NCI-H82 treated with DMSO at 0.1 percent for 48 hours (cell line): ENCODE data around the gene ABLIM2.

Experiments
- DNase-seq: peaks from one replicate; lab custom pipeline; 2025; ENCODE audit not compliant: unreplicated experiment; lab: John Stamatoyannopoulos, UW

The ABLIM2 gene

DNA sequence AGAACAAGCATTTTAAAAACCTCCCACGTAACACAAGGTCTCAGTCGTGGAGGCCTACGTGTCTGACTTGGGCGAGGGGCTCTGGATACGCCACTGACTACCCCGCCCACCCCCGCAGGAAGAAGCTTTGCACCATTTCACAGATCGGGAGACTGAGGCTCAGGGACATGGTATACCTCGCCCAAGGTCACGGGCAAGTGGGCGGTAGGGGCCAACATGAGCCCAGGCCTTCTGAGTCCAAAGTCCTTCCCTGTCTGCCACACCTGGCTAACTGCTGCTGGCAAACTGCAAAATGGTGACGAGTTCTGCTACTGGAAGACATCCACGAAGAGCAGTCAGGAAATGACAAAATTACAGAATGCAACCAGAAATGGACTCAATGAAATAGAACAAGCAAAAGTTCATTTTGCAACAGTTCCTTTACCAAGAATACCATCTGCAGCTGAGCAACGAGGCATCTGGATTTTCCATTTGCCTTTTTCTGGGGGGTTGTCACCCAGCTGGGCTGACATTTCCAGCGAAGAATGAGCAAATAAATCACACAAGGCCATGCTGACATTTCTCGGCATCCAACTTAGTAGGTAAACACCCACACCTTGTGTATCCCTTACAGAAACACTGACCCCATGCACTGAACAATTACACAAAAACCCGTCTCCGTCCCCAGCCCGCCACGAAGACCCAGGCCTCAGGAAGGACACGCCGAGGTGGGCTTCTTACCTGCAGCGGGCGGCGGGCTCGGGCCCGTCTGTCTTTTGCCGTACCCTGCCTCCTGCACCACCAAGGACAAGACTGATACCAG lies 148.7 kb downstream of the ABLIM2 start:
- DNase-seq, result no peak

DNA sequence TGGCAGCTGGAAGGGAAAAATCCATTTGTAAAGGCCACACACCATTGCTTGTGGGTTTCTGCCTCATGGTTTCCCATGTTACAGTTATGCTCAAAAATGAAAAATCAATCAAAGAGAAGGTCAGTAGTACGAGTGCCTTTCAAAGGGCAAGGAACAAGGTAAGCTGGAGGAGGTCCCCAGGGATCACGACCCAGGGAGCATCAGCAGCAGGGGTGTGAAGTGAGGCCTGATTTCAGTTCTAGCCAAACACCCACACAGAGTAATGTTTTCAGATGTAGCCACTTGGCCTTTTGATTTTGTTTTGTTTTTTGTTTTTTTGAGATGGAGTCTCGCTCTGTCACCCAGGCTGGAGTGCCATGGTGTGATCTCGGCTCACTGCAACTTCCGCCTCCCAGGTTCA lies 149.5 kb downstream of the ABLIM2 start:
- DNase-seq, result no peak

DNA sequence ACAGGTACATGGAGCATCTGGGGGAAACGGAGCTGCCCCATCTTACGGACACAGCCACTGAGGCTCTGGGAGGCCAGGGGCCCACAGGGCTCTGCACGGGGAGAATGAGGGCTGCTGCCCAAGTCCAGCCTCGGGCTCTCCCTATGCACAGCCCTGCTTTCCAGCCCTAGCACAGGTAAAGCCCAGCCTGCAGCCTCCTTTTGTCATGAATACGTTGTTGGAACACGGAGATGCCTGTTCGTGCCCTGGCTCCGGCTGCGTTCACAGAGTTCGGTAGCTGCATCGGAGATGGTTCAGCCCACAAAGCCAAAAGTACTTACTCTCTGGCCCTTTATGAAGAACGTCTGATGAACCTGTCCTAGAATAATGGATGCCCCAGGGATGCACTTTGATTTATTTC lies 150.2 kb downstream of the ABLIM2 start:
- DNase-seq, result no peak

DNA sequence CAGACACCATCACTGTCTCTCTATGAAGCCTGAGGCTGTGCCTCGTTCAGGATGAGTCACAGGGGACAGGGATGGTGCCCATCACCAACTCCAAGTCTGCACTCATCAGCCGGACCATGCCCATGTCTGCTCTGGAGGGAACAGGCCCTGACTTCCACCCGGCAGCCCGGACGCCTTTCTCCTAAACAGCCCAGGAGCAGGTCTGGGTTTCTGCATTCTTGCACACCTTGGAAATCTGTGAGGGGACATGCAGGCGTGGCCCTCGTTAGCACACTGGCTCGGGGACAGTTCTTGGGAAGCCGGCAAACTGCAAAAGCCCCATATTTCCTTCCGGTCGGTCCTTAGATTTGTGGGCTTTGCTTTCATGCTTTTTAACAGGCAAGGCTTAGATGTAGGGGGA lies 151.0 kb downstream of the ABLIM2 start:
- no peak for DNase-seq

DNA sequence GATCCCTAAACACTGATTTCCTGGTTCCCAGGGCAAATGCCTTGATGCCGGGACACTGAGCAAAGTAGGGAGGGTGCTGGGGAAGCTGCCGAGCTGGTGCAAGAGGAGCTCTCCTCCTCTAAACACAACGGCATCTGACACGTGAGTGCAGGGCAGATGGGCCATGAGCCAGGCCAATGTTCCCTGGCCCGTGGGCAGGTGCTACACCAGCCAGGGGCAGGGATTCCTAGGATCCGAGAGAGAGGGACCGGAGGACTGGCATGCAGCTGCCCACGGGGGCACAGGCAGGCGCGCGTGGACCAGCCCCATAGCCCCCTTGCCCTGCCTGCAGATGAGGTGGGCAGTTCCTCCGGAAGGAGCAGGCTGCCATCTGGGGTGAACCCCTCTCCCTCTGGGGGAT lies 152.1 kb downstream of the ABLIM2 start:
- no peak for DNase-seq

DNA sequence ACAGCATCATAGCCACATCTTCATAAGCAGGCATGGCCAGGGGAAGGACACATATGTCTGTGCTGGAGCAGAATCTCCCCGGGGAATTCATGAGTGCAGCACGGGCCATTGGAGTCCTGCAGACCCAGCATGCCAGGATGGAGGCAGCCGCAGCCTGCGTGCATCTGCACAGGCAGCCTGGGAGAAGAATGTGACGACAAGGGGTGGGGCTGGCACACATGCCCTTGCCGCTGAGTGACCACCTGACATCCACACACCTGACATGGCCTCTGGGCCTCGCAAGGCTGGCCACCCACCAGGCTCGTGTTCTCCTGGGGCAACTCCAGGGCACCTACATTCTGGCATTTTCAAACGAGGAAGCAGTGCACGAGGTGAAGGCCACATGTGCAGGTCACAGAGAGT lies 152.8 kb downstream of the ABLIM2 start:
- DNase-seq, result no peak

DNA sequence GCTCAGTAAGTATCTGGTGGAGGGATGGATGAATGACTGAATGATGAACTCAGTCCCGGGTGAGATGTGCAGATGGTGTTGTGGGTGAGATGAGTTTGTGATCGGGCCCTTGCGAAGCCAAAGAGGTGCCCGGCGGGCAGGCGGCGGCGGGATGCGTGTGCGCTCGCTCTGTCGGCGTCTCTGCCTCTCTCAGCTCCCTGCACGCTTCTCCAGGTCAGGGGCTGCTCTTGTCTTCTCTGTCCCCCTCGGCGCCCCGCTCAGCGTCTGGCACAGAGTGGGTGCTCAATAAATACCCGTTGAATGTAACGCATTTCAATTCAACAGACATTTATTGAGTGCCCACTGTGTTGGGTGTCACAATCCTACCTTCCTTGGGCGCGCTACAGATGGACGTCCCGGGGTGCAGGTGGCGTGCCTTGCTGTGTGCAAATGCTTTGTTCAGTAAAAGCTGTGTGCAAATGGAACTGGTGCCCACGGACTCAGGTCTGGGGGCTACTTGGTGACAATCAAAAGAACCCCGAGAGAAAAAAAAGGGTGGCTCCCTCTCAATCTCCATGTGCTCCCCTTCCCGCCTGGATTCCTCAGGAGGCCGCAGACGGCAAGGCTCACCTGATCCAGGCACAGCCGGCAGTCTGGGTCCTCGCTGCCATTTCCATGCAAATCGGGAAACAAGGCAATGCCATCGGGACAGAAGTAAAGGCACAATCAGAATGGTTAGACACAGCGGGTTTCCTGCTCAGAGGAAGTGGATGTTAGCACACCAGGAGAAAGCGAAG lies 153.4 kb downstream of the ABLIM2 start:
- DNase-seq, result no peak

DNA sequence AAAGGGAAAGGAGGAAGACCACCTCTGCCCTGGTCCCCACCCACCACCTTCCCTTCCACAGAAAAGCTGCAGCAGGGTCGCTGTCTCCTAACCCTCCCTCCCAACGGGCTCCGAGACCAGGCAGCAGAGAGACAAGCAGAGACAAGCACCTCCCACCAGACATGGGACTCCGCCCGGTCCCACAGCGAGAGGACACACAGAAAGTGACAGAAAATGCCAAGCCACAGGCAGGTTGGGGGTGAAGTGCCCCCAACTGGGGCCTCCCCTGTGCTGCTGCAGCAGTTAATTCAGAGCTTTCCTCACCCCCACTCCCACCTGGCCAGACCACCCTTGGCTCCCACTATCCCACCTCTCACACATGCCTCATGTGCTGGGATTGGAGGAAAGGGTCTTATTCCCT lies 154.5 kb downstream of the ABLIM2 start:
- no peak for DNase-seq

DNA sequence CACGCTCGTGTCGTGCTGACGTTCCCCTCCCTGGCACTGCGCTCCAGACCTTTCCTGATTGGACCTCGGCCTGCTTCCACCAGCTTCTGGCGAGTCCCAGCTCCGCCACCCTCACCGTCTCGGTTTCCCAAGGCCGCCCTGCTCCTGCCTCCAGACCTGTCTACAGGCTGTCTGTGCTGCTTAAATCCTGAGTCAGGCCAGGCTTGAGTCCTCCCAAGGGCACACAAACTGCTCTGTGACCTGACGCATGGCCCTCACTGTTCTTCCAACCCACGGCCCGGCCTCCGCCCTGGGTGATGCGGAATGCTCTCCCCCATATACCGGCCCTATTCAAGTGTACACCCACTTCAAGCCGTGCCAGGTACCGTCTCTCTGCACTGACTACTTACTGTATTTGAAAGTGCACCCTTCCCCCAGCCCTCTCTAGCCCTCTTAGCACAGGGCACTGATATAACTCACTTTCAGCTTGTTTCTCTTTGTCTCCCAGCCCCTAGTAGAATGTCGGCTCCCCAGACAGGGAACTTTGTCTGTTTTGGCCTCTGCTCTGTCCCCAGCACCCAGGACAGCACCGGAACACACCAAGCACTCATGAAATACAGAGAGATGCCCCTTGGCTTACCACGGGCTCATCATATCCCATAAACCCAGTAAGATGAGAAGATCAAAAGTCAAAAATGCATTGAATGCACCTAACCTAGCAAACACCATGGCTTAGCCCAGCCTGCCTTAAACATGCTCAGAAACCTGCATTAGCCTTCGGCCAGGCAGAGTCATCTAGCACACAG lies 155.9 kb downstream of the ABLIM2 start:
- DNase-seq, result no peak

DNA sequence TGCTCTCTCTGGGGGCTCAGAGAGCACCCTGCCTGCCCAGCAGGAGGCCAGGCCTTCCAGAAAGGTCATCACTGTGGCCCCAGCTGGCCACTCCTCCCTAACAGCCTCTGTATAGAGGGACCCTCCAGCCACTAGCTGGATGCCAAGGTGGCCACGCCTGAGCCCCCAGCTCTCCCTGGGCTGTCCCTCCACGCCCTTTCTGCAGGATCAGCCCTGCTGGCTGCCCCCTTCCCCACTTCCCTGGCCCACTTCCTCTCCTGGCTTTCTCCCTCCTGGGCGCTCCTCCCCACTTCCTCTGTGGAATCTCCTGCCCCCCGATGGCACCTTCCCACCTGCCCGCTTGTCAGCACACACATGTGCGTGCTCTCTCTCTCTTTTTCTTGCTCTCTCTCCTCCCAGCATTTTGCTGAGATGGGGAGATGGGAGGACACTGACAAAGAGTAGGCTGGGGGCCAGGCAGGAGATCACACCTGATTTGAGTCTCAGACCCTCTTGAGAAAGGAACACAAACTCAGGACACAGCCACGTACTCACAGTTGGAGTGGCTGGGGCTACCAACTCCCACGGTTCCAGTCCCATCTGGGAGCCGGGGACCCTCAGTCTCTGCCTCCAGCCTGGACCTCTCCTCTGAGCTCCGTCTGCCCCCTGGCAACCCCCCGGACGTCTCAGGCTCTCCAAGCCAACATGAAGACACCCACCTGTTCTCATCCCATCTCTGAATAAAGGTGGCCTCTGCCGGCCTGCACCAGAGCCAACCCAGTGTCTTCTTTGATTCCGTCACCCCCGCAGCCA lies 156.9 kb downstream of the ABLIM2 start:
- no peak for DNase-seq

DNA sequence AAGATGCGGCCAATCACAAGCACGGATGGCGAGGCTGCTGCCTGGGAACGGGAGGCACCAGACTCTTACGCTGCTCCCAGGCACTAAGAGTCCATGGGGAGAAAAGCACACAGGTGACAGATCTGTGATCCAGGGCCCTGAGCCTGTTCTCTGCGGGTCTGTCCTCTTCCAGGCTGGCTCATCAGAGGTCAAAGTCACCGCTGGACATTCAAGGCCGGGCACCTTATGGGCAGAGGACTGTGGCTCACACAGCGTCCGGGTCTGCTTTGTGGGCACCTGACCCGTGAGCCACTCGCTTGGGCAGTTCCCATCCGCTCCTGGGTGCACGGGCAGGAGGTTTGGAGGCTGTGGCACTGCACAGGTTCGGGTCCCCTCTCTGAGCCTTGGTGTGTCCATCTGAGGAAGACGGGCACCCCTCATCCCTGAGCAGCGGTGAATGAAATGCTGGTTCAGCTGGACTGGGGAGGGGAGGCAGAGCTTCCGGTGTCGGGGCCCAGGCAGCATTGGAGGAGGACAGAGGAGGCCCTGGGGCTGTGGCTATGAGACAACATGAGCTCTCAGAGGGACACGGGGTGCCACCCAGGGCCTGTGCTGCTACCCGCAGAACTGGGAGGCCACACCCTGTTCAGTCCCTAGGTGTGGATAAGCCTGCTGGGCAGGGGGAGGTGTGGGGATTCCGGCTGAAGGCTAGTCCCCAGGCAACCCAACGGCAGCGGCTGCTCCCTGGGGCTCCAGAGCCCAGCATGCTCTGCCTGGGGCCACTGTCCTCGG lies 157.7 kb downstream of the ABLIM2 start:
- no peak for DNase-seq

DNA sequence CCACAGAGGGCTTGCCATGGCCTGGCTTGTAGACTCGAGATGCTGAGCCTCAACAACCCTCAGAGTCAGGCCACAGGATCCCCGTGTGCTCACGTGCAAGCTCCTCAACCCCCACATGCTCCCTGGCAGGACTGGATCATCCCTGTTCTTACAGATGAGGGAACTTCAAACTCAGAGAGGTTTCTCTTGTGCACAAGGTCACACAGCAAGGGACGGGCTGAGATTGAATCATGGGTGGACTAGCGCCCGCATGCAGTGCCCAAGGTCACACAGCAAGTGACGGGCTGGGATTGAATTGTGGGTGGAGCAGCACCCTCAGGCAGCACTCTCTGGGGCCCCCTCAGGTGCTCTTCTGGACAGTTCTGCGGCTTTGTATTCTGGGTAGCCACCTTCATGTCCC lies 158.4 kb downstream of the ABLIM2 start:
- DNase-seq, result no peak

DNA sequence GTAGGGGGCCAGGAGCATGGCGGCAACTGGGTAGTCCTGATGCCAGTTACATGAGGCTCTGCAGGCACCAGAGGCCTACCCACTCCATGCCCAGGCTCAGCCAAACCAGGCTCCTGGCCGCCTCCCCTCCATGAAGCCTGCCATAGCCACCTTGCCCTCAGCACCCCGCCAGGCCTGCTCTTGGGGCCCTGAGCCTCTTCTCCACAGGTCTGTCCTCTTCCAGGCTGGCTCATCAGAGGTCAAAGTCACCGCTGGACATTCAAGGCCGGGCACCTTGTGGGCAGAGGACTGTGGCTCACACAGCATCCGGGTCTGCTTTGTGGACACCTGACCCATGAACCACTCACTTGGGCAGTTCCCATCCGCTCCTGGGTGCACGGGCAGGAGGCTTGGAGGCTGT lies 158.9 kb downstream of the ABLIM2 start:
- no peak for DNase-seq

DNA sequence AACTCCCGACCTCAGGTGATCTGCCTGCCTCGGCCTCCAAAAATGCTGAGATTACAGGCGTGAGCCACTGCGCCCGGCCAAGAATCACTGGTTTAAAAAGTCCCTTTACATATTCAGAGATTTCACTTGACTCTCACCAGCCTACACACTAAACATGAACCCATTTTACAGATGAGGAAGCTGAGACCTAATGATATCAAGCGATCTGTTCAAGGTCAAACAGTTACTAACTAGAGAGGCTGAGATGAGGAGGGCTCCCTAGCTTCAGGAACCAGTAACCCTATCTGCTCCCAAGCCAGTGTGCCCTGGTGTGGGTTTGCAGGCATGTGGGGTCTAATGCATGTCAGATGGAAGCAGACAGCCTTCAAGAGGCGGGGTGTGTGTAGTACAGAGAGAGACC lies 159.3 kb downstream of the ABLIM2 start:
- DNase-seq, result no peak

DNA sequence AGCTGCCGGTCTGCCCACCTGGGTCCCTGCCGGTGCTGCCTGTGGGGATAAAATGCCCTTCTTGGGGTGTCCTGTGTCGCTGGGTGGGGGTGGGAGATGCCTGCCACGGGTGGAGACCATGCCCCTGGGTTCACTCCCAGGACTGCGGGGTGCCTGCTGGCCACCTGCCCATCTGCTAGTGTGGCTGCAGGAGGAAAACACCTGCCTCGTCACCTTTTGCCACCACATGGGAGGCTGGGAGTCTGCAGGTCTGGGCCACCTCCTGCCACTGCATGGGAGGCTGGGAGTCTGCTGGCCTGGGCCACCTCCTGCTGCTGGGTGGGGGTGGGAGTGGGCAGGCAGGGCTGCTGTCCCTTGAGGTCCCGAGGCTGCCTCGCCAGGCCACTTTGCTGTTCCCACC lies 160.2 kb downstream of the ABLIM2 start:
- no peak for DNase-seq

DNA sequence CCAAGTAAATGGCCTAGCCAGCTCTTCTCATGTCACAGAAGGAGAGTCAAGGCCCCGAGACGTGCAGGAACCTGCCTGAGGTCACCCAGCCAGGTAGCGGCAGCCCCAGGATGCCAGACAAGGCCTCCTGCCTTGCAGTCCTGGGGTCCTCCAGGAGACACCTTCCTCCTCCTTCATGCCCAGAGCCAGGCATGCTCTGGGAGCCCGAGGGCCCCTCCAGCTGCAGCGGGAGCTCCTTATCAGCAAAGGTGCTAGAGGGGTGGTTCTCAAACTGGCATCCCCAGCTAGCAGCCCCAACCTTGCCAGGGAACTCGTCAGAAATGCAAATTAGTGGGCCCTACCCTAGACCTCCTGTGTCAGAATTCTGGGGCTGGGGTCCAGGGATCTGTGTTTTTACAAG lies 162.7 kb downstream of the ABLIM2 start:
- no peak for DNase-seq

DNA sequence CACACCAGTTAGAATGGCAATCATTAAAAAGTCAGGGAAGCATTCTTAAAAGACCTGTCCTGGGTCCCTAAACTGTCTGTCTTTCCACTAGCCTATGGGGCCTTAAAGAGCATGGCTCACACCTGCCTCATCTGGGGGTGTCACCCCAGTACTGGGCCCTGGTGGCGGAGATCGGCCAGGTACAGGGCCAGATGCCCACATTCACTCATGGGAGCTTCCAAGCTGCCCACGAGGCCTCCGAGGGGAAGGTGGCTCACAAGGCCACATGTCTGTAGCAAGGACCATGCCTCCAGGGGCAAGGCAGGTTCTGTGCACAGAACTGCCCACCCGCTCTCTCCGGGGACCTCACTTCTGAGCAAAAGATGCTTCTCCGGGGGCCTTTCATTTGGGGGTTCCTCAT lies 163.5 kb downstream of the ABLIM2 start:
- no peak for DNase-seq

DNA sequence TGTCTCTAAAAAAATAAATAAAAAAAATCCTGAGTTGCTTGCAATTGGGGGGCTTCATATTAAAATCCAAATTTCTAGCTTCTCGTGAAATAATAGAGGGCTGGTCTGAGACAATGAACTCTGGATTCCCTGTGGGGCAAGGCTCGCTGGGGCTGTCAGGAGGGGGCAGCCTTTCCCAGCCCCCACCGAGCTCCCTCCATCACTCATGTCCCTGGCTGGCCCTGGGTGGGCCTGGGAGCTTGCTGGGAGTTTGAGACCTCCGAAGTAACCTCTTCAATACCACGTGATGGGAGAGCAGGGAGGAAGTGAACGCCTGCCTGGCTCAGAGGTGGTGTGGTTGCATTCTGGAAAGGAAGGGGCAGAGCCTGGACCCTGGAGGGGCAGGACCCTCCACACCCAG lies 164.9 kb downstream of the ABLIM2 start:
- no peak for DNase-seq

DNA sequence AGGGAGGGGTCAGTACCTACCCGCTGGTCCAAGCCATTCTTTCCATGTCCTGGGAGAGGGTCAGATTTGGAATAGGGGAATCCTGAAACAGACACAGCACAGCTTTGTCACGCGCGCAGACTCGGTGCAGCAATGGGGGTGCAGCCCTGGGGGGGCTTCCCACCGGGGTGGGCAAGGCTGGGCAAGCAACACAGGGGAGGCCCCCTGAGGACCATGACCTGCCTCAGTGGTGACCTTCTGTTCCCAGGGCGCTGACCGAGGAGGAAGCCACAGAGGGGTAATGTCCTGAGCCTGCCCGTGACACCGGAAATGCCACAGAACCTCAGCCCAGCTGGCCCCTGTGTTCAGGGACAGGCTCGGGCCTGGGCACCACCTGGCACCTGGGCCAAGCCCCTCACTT lies 165.8 kb downstream of the ABLIM2 start:
- DNase-seq, result no peak

DNA sequence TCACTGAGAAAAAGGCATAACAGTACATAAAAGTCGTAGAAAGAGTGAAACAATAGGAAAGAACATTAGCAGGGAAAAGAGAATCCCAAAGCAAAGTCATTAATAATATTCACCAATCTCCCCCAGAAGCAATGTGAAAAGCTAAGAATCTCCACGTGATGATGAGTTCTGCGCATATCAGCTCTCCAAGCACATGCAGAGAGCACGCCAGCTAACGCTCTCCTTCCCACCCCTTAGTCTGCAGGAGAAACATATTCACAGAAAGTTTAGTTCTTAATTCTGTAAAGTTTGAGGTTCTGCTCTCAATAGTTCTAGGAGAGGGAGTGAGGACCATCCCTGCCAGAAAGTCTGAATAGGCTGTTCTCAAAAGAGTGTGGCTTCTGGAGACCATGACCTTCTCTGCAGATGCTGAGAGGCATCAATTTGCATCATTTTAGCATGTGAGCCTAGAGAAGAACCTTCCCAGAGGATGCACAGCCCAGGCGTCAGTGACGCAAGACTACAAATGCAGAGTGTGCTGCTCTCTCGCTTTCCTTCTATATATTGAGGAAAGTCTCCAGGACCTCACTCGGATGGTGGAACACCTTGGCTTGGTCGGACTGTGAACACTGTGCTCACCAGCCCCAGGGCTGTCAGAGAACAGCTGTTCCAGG lies 167.7 kb downstream of the ABLIM2 start:
- no peak for DNase-seq
